ENCODE data around the gene MYH15. TPM values are rescaled to one million over a fixed set of nuclear protein-coding genes. Genes with fewer than 3 reads are reported as not detected.

Gene MYH15
- total and polyA plus RNA-seq, 8 donors: 0.05 to 0.70 (median 0.32) TPM

DNA sequence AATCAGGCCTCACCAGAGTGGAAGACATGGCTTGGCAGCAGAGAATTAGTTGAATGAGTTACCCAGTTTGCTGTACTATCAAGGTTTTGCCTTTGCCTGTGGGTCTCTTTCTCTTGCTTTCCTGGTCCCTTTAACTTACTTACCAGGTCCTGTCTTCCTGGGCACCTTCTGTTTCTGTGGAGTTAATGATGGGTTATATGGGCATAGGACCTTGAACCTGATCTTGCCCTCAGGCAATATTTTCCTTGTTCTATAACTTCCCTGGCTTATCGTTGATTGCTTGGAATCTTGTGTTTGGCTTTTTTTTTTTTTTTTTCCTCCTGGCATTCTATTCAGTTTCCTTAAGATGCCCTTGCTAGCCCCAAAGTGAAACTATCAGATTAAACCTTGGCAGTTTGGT, 107.2 kb downstream of the MYH15 start:
- TF ChIP-seq, protein P1, sequence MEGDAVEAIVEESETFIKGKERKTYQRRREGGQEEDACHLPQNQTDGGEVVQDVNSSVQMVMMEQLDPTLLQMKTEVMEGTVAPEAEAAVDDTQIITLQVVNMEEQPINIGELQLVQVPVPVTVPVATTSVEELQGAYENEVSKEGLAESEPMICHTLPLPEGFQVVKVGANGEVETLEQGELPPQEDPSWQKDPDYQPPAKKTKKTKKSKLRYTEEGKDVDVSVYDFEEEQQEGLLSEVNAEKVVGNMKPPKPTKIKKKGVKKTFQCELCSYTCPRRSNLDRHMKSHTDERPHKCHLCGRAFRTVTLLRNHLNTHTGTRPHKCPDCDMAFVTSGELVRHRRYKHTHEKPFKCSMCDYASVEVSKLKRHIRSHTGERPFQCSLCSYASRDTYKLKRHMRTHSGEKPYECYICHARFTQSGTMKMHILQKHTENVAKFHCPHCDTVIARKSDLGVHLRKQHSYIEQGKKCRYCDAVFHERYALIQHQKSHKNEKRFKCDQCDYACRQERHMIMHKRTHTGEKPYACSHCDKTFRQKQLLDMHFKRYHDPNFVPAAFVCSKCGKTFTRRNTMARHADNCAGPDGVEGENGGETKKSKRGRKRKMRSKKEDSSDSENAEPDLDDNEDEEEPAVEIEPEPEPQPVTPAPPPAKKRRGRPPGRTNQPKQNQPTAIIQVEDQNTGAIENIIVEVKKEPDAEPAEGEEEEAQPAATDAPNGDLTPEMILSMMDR (IDR thresholded peaks at IDR 0.05): no peak
- intact Hi-C loops (cut with DNase I): no loop called here

DNA sequence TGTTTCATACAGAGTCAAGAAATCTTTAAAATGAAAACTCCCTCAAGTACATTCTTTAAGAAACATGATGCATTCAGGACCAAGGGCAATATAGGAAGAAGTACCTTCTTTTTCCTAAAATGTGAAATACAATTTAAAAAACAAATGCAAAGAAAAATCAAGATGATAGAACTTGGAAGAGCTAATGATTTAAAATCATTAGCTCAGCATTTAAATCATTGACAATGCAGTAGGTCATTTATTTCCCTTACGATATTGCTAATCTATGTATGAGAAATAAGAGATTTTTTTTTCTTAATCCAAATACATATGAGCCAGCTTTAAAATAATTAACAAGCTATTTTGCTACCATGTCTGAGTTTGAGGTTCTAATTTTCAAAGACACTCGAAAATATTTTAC, 108.6 kb downstream of the MYH15 start:
- intact Hi-C loops (cut with DNase I): no loop called here
- H3K36me3 ChIP-seq: no peaks in the 10 kb centered on the region
- TF ChIP-seq, protein P1 (IDR thresholded peaks at IDR 0.05): no peak
- peaks cover 0 to 4% of the 10 kb centered on the region in 2 donors for H3K4me1 ChIP-seq
- no peak overlapping the region for H3K4me3 ChIP-seq
- H3K27ac ChIP-seq: no peak overlapping the region
- no peak for ATAC-seq
- DNase-seq: no peak
- no peaks in the 10 kb centered on the region for H3K27me3 ChIP-seq
- no peaks in the 10 kb centered on the region for H3K9me3 ChIP-seq

More for the DNA sequence above, 107.2 kb downstream of the MYH15 start:
- ATAC-seq (no peak), DNase-seq (no peak)
- H3K4me1 ChIP-seq: peaks cover 0 to 10% of the 10 kb centered on the region in 2 donors
- no peaks in the 10 kb centered on the region for H3K9me3 ChIP-seq
- no peaks in the 10 kb centered on the region for H3K36me3 ChIP-seq
- H3K27ac ChIP-seq: no peak overlapping the region
- H3K27me3 ChIP-seq: no peaks in the 10 kb centered on the region
- no peak overlapping the region for H3K4me3 ChIP-seq

DNA sequence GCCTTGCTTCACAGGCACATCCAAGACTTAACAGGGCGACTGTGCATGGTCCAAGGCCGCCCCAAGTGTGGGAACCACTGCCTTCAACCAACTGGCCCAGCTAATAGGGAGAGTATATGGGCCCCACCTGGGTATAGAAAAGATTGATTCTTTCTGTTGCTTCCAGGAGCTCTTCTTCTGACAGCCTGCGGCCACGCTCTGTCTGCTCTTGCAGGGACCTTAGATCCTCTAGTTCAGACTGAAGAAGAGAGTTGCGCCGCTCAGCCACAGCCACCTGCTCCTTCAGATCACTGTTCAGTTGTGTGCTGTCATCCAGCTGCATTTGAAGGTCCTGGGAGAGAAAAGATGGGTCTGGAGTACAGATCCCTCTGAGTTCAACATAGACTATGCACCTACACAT, 111.9 kb downstream of the MYH15 start:
- TF ChIP-seq, protein P1 (IDR thresholded peaks at IDR 0.05): no peak
- Histone ChIP-seq H3K4me1 (no peaks in the 10 kb centered on the region), H3K36me3 (no peaks in the 10 kb centered on the region), H3K4me3 (no peak overlapping the region), H3K9me3 (no peaks in the 10 kb centered on the region), H3K27me3 (no peaks in the 10 kb centered on the region), H3K27ac (no peak overlapping the region)
- intact Hi-C loops (cut with DNase I): no loop called here
- ATAC-seq (no peak), DNase-seq (peak in 1 of 4 donors; percentile 50)

DNA sequence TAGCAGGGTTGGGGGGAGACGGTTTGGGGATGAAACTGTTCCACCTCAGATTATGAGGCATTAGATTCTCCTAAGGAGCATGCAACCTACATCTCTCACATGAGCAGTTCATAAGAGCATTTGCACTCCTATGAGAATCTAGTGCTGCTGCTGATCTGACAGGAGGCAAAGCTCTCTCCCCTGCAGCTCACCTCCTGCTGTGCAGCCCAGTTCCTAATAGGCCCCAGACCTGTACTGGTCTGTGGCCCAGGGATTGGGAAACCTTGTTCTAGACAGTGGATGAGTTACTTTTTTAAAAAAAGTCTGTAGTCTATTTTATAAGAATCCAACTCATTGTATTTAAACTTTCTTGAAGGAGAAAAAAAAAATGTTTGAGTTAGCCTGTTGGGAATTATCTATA, 114.1 kb downstream of the MYH15 start:
- Histone ChIP-seq H3K4me1 (no peaks in the 10 kb centered on the region), H3K9me3 (no peaks in the 10 kb centered on the region), H3K4me3 (no peak overlapping the region), H3K27ac (no peak overlapping the region), H3K27me3 (no peaks in the 10 kb centered on the region), H3K36me3 (no peaks in the 10 kb centered on the region)
- no peak for ATAC-seq
- TF ChIP-seq, protein P1 (IDR thresholded peaks at IDR 0.05): no peak
- intact Hi-C loops (cut with DNase I): no loop called here
- no peak for DNase-seq

DNA sequence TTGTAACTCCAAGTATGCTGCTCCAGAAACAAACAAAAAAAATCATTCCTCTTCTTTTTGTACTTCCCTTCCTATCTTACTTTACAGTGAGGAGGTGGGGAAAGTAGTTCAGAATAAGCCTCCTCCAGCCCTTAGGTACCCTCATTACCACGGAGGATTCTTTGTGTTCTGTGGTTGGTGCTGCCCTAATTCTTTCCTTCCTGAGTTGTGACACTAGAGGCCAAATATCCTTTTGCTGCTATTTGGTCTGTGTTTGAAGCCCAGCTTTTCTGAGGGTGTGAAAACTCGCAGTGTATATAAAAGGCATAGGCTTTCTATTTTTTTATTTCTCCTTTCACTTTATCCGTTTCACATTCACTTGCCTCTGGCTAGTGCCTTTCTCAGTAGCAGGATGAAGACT, 115.8 kb downstream of the MYH15 start:
- intact Hi-C loops (cut with DNase I): no loop called here
- Histone ChIP-seq H3K4me3 (no peak overlapping the region), H3K36me3 (no peaks in the 10 kb centered on the region), H3K4me1 (no peaks in the 10 kb centered on the region), H3K27me3 (no peaks in the 10 kb centered on the region), H3K9me3 (no peaks in the 10 kb centered on the region), H3K27ac (no peak overlapping the region)
- DNase-seq (no peak), ATAC-seq (no peak)
- TF ChIP-seq, protein P1 (IDR thresholded peaks at IDR 0.05): no peak

Measured in left lung (tissue), 10 donors.